Mammary epithelial cell (primary cell): Measurements from ENCODE around the gene BRIP1.

Source experiments
- EZH2 ChIP-seq: IDR thresholded peaks from 2 replicates; pipeline ENCODE4 v1.6.1; 2012; ENCODE audit warnings: low read length, inconsistent platforms, borderline replicate concordance
- TF ChIP-seq, protein P1 (sequence below), 2 donors: IDR thresholded peaks in 1 of 2; conservative IDR thresholded peaks in 1 of 2; 2 replicates each; pipeline ENCODE4 v1.5.1; 2011 to 2012; ENCODE audit warnings: inconsistent platforms in 2 of 2, low read length in 2 of 2, mild to moderate bottlenecking in 2 of 2, control low read depth in 1 of 2, low read depth in 1 of 2; ENCODE audit not compliant: insufficient read depth in 1 of 2; ENCODE audit errors: extremely low read depth in 1 of 2

DNA sequence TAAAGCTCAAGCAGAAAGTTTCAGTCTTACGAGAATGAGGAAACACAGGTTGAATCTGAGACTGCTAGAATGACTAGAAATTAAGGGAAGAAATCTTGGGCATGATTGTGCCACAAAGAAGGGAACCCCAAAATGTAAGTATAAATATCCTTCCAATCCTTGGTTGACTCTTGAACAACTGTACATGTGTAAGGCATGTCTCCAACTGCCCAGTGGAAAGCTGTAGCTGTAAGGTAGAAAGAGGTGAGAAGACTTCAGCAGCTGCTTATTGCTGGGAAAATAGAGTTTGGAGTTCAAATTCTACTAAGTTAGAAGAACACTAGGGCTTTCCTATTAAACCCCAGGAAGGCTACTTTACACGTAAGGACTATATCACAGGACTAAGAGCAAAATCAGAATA lies 212.6 kb downstream of the BRIP1 start:
- TF ChIP-seq, protein P1, sequence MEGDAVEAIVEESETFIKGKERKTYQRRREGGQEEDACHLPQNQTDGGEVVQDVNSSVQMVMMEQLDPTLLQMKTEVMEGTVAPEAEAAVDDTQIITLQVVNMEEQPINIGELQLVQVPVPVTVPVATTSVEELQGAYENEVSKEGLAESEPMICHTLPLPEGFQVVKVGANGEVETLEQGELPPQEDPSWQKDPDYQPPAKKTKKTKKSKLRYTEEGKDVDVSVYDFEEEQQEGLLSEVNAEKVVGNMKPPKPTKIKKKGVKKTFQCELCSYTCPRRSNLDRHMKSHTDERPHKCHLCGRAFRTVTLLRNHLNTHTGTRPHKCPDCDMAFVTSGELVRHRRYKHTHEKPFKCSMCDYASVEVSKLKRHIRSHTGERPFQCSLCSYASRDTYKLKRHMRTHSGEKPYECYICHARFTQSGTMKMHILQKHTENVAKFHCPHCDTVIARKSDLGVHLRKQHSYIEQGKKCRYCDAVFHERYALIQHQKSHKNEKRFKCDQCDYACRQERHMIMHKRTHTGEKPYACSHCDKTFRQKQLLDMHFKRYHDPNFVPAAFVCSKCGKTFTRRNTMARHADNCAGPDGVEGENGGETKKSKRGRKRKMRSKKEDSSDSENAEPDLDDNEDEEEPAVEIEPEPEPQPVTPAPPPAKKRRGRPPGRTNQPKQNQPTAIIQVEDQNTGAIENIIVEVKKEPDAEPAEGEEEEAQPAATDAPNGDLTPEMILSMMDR (conservative IDR thresholded peaks at IDR 0.05 in 1 of 2, IDR thresholded peaks at IDR 0.05 in 1 of 2; ENCODE audit: extremely low read depth in 1 of 2, insufficient read depth in 1 of 2, low read depth in 1 of 2, low read length in 2 of 2): no peak
- TF ChIP-seq EZH2: no peak
